NCI-H1694 treated with DMSO at 0.1 percent for 48 hours (cell line): ENCODE results near the gene SLC43A3.

Source experiments
- DNase-seq: peaks from one replicate; lab custom pipeline; 2025; lab: John Stamatoyannopoulos, UW

The SLC43A3 gene

DNA sequence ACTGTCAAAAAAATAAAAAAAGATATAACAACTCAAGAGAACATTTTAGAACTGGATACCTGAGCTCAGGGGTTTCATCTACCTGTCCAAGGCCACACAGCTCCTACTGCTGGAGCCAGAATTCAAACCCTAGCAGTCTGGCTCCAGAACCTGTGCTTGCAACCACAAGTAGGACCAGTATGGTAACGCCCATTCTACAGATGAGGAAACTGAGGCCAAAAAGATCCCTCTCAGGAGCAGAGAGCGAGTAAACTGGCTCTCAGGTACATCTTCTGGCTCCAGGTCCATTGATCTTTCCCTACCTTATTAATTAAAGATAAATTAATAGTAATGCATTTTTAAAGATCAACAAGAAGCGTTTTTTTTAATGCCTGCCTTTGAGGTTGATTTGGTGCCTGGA is 69.6 kb downstream of the SLC43A3 start:
- DNase-seq, result no peak
